ENCODE results near the gene ZCCHC24. TPM values are rescaled to one million over a fixed set of nuclear protein-coding genes. Genes with fewer than 3 reads are reported as not detected.

ZCCHC24 gene
- 22.8 TPM for total RNA-seq

DNA sequence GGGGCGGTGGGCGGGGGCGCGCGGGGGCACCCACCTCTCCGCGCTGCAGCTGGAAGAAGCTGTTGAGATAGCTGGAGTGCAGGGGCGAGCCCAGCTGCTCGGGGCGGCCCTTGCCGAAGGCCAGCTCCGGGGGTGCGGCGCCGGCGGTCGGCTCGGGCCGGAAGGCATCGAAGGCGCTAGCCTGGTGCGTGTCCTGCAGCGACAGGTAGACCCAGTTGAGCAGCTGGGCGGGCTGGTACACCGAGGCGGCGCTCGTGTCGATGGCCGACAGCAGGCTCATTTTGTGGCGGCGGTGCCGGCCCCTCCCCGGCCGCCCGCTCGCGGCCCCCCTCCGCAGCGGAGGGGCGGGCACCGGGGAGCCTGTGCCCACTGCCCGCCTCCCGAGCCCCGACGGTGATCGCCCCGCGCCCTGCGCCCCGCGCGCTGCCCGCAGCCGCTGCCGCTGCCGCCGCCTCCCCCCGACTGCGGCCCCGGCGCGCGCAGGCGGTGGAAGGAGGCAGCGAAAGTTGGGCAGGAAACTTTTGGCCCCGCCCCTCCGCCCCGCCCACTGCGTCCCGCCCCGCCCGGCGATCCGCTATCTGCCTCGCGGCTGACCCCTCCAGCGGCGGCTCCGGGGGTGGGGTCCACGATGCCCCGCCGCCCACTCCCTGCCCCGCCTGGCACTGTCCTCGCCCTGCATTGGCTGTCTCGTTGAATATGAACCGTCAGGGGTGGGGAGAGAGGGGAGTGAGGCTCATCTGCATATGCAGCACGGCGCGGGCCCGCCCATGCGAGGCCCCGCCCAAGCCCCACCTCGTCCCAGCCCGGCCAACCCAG lies at the start of gene ZCCHC24:
Gene ZCCHC24 (minus strand): TSS at position 464 of the 816 bp plus-strand sequence. CDS start 184 bp downstream, at position 280.

DNA sequence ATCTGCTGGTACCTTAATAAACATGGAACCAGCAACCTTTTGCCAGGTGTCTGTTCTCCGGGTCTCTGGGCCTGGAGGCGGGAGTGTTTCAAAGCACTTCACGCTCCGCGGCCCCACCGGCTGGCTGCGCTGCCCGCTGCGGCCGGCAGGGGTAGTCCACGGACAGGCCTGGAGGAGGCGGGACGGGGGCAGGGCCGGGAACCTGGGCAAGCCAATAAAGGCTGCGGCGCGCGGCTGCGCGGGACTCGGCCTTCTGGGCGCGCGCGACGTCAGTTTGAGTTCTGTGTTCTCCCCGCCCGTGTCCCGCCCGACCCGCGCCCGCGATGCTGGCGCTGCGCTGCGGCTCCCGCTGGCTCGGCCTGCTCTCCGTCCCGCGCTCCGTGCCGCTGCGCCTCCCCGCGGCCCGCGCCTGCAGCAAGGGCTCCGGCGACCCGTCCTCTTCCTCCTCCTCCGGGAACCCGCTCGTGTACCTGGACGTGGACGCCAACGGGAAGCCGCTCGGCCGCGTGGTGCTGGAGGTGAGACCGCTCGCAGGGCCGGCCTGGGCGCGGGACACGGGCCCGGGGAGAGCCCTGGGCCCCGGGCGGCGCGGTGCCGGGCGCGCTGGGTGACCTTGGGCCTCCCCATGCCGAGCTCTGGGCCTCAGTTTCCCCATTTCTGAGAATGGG lies 98.1 kb downstream of the ZCCHC24 start, which contains the start of gene PPIF:
Gene PPIF (plus strand): TSS at position 244 of the 668 bp plus-strand sequence. CDS start 80 bp downstream, at position 324.

Other genes starting within 250 kb of the ZCCHC24 start
- gene PPIF, start 98.2 kb downstream of the ZCCHC24 start, total RNA-seq: 34.0 TPM
- gene EIF5AL1, start 66.9 kb upstream of the ZCCHC24 start, total RNA-seq: 0.12 TPM
- not detected for gene SFTPA2, start 114.8 kb upstream of the ZCCHC24 start, total RNA-seq
- 0.88 TPM for gene SFTPA1, start 165.3 kb upstream of the ZCCHC24 start, total RNA-seq

Measured in metanephros (tissue), 1 donor.